ENCODE results near the gene ARID4B. TPM values are rescaled to one million over a fixed set of nuclear protein-coding genes. Genes with fewer than 3 reads are reported as not detected.
A peak's percentile ranks its signal among the peaks of the same experiment; 100 is the strongest.
"Not testable (repeated sequence)": the region's sequence is repeated elsewhere in the genome, so short reads cannot be mapped to it uniquely, and the experiment has no call there.

Gene ARID4B
- polyA plus RNA-seq (ENCODE audit: insufficient read depth in 1 of 5, insufficient read length in 5 of 5, low replicate concordance in 1 of 5), result 10 to 100 TPM; 30.8 to 56.4 (median 53.5) TPM
- long read RNA-seq, donor 1, full-length matches to known transcripts, result 2 of 56 reads
- long read RNA-seq, donor 1, partial matches to known transcripts, result 54 of 56 reads
- long read RNA-seq, donor 1, other reads (novel, unspliced or antisense), result 0 of 56 reads
- long read RNA-seq, donor 2, partial matches to known transcripts, result 12 of 13 reads
- long read RNA-seq, donor 2, other reads (novel, unspliced or antisense), result 0 of 13 reads
- long read RNA-seq, donor 3, partial matches to known transcripts, result 26 of 27 reads
- long read RNA-seq, donor 3, other reads (novel, unspliced or antisense), result 0 of 27 reads
- long read RNA-seq, donor 4, partial matches to known transcripts, result 35 of 37 reads
- long read RNA-seq, donor 4, other reads (novel, unspliced or antisense), result 0 of 37 reads
- long read RNA-seq, donor 5, transcript ARID4B-208 (11 exons, 2,315 nt), result major isoform, 5 of 65 reads
- long read RNA-seq, donor 5, partial matches to known transcripts, result 60 of 65 reads
- long read RNA-seq, donor 5, other reads (novel, unspliced or antisense), result 0 of 65 reads
- long read RNA-seq, donor 6, partial matches to known transcripts, result 73 of 78 reads
- long read RNA-seq, donor 6, other reads (novel, unspliced or antisense), result 0 of 78 reads
- long read RNA-seq, donor 7, full-length matches to known transcripts, result 3 of 84 reads
- long read RNA-seq, donor 7, partial matches to known transcripts, result 81 of 84 reads
- long read RNA-seq, donor 7, other reads (novel, unspliced or antisense), result 0 of 84 reads
- long read RNA-seq, donor 8, partial matches to known transcripts, result 22 of 22 reads
- long read RNA-seq, donor 8, other reads (novel, unspliced or antisense), result 0 of 22 reads

DNA sequence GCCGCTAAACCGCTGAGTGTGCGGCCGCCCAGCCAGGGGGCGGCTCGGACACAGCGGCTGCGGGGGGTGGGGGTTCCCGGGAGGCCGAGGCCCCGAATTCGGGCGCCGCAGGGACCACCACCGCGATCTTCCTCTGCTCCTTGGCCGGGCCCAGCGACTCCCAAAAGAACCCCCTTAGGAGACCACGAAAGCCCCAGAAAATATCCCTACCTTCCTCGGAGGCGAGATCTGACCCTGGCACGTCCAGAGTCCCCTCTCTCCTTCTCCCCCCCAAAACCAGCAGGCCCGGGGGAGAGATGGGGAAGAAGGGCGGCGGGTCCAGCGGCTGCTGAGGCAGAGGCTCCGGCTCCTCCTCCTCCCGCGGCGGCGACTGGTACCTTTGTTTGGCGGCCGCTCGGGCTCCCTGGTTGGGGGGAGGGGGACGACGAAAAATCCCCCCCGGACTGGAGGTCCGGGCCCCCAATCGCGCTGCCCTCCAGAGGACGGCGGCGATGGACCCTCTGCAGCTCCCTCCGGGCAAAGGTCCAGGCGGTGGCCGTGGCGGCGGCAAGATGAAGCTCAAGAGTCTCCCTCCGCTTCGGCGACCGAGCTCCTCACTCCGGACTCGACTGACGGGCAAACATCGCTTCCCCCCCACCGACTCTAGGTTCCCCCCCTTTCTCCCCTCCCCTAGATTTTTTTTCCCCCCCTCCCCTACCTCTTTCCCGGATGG, at the start of gene ARID4B:
Gene ARID4B, minus strand, starts transcription at position 621 of the 712 bp plus-strand sequence. CDS start 1,260 bp downstream, outside the sequence.
- DNase-seq, result peak in 1 of 2 donors; percentile 28

GRCh38 chr1:235375919-235376605, 48.1 kb upstream of the ARID4B start:
- no peak for DNase-seq

DNA sequence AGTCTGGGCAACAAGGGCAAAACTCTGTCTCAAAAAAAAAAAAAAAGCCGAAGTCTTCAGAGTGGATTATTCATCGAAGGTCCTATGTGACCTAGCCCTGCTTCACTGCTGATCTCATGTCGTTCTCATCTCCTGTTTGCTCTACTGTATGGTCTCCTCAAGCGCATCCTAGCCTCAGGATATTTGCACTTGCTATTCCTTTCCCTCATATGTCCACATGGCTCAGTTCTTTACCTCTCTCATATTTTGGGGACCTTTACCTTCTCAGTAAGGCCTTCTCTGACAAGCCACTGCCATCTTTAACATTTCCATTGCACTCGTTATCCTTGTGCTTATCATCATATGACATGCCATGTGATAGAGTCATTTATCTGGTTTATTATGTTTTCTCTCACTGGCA, 41.8 kb upstream of the ARID4B start:
- DNase-seq, result no peak

DNA sequence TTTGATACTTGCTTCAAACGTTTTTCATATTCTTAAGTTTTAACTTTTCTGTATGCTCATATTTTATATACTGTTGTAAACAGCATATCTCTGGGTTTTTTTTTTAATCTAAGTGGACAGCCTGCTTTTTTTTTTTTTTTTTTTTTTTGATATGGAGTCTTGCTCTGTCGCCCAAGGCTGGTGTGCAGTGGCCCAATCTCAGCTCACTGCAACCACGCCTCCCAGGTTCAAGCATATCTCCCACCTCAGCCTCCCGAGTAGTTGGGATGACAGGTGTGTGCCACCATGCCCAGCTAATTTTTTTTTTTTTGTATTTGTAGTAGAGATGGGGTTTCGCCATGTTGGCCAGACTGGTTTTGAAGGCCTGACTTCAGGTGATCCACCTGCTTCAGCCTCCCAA, 40.4 kb upstream of the ARID4B start:
- no peak for DNase-seq

- DNase-seq, result peak; percentile 94 to 96
These were observed 39.3 kb upstream of the ARID4B start, which contains the start of gene TBCE for GRCh38 chr1:235367000-235367908. TSS of gene TBCE (plus strand) at chr1:235367427. CDS start at chr1:235380050, 12,623 bp downstream.

GRCh38 chr1:235366286-235366685, 38.3 kb upstream of the ARID4B start:
- DNase-seq, result no peak

GRCh38 chr1:235364189-235364588, 36.2 kb upstream of the ARID4B start:
- DNase-seq, result not testable (repeated sequence)

DNA sequence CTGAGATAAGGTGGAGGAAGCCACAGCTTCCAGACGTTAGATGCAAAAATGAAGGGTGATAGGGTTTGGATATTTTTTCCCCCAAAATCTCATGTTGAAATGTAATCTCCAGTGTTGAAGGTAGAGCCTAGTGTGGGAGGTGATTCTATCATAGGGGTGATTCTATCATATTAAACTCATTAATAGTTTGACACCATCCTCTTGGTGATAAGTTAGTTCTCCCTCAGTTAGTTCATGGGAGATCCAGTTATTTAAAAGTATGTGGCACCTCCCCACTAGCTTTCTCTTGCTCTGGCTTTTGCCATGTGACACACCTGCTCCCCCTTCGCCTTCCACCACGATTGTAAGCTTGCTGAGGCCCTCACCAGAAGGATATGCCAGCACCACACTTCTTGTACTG, 30.9 kb upstream of the ARID4B start:
- DNase-seq, result no peak

- DNase-seq, result no peak
These were observed 29.8 kb upstream of the ARID4B start for GRCh38 chr1:235357485-235358373.

DNA sequence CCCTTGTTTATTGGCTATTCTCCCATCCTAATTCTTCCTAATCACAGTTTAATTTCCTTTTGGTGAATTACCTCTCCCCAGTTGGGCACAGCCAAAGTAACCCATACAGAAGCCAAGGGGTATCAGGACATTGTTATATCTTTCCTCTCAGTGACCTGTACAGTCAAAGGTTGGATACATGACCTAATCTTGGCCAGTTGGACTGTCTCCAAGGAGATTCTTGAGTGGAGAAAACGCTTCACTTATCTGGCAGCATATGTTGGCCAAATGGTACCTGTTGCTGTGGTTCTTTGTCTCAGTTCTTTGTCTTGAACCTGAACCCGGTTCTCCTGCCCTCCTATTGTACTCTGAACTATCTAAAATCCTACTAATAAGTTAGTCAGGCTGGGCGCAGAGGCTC, 23.9 kb upstream of the ARID4B start:
- DNase-seq, result no peak

- no peak for DNase-seq
These were observed 23.5 kb upstream of the ARID4B start for GRCh38 chr1:235351441-235351840.

GRCh38 chr1:235343726-235344125, 15.7 kb upstream of the ARID4B start:
- no peak for DNase-seq

DNA sequence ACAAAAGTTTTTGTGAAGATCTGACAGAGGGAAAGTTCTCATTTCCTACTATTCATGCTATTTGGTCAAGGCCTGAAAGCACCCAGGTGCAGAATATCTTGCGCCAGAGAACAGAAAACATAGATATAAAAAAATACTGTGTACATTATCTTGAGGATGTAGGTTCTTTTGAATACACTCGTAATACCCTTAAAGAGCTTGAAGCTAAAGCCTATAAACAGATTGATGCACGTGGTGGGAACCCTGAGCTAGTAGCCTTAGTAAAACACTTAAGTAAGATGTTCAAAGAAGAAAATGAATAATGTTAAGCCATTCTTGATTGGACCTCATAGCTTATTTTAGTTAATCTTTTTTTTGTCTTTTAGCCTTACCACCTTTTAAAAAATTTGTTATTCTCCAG, 14.5 kb upstream of the ARID4B start:
- no peak for DNase-seq

DNA sequence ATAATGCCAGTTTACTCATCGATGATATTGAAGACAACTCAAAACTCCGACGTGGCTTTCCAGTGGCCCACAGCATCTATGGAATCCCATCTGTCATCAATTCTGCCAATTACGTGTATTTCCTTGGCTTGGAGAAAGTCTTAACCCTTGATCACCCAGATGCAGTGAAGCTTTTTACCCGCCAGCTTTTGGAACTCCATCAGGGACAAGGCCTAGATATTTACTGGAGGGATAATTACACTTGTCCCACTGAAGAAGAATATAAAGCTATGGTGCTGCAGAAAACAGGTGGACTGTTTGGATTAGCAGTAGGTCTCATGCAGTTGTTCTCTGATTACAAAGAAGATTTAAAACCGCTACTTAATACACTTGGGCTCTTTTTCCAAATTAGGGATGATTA, 14.1 kb upstream of the ARID4B start:
- DNase-seq, result no peak

DNA sequence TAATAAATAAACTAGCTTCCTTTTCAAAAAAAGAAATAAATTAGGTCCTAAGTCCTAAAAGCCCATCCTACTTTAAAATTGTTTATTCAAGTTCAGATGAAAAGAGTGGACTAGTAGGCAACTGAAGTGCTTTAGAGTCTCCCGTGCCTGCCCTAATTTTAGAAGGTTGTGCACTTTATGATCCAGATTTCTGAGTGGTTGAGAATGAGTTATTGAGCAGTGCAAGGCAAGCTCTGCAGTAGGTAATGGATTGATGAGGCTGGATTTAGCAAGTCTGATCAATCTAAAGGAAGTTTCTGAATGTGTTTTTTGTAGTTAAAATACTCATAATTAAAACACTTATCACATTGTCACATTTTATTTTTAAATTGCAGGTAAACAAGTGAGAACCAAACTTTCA, 13.4 kb upstream of the ARID4B start:
- no peak for DNase-seq

DNA sequence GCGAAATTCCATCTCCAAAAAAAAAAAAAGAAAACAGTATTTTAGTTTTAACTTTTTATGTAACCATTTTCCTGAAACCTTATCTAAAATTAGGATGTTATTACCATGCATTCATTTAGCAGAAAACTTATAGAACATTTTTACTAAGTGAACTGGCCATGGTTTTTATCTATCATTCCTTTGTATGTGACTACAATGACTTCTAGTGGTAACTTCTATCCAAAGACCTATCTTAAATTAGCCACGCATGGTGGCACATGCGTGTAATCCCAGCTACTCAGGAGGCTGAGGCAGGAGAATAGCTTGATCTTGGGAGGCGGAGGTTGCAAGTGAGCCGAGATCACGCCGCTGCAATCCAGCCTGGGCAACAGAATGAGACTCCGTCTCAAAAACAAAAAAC, 11.8 kb upstream of the ARID4B start:
- DNase-seq, result no peak

GRCh38 chr1:235336903-235337302, 8.9 kb upstream of the ARID4B start:
- DNase-seq, result peak in 1 of 2 donors; percentile 8

- DNase-seq, result no peak
These were observed 3.4 kb upstream of the ARID4B start for GRCh38 chr1:235331401-235331800.

- DNase-seq, result no peak
These were observed 2.9 kb upstream of the ARID4B start for GRCh38 chr1:235330918-235331285.
